GM18519 (cell line): ENCODE results near the gene CLTA.
"Not testable (repeated sequence)": the region's sequence is repeated elsewhere in the genome, so short reads cannot be mapped to it uniquely, and the experiment has no call there.

Experiments
- ATAC-seq: cut with Tn5 transposase; IDR thresholded peaks from one replicate; pipeline ENCODE4 v1.9.1; 2021; ENCODE audit warnings: mild to moderate bottlenecking, moderate library complexity; ENCODE audit not compliant: unreplicated experiment, low FRiP score

Gene CLTA

DNA sequence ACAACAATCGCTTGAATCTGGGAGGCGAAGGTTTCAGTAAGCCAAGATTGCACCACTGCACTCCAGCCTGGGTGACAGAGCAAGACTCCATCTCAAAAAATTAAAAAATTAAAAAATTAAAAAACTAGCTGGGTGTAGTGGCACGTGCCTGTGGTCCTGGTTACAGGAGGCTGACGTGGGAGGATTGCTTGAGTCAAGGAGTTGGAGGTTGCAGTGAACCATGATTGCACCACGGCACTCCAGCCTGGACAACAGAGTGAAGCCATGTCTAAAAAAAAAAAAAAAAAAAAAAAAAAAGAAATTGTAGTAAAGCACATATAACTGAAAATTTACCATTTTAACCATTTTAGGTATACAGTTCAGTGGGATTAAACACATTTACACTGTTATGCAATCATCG, 34.6 kb upstream of the CLTA start:
- no peak for ATAC-seq

- ATAC-seq: no peak
Observed at GRCh38 chr9:36158122-36158521, 32.6 kb upstream of the CLTA start.

GRCh38 chr9:36158917-36159316, 31.8 kb upstream of the CLTA start:
- no peak for ATAC-seq

- ATAC-seq: not testable (repeated sequence)
Observed at GRCh38 chr9:36159509-36159908, 31.2 kb upstream of the CLTA start.

DNA sequence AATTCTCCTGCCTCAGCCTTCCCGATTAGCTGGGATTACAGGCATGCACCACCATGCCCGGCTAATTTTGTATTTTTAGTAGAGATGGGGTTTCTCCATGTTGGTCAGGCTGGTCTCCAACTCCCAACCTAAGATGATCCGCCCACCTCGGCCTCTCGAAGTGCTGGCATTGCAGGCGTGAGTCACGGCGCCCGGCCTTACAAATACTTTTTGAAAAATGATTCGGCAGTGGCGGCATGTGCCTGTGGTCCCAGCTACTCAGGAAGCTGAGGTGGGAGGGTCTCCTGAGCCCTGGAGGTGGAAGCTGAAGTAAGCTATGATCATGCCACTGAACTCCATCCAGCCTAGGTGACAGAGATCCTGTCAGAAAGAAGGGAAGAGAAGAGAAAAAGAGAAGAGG, 30.6 kb upstream of the CLTA start:
- ATAC-seq: not testable (repeated sequence)

DNA sequence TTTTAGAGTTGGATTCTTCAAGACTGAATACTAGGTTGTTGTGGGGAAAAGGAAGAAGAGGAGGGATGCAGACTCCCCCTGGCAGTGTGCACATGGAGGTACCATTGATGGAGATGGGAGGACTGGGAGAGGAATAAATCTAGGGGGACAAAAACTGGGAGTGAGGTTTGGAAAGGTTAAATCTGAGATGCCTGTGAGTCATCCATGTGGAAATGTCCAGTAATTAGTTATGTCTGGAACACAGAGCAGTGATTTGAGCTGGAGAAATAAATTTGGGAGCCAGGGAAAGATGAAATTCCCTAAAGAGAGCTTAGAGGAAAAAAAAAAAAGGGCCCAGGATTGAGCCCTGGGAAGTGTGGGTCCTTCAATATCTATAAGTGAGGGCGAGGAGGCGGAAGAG, 29.5 kb upstream of the CLTA start:
- ATAC-seq: no peak

- no peak for ATAC-seq
Observed at GRCh38 chr9:36162211-36162738, 28.4 kb upstream of the CLTA start.

- ATAC-seq: no peak
Observed at GRCh38 chr9:36163049-36163785, 27.5 kb upstream of the CLTA start.

- no peak for ATAC-seq
Observed at GRCh38 chr9:36163786-36164170, 26.9 kb upstream of the CLTA start.

DNA sequence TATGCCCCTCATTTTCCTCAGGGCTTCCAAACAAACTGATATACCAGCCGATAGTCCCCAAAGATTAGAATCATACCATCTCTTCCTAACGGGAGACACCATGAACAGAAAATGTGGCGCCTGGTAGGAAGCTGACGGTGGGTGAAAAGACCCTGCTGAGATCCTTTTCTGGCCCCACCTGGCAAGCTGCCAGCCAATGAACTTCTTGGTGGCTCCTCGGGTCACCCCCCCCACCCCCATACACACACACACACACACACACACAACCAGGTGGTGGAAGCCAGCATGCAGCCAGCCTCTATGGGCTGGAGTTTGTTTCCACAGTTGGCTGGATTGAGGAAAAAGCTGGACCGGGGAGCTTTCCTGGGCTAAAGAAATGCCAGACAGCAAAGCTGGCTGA, 26.3 kb upstream of the CLTA start:
- ATAC-seq: no peak

DNA sequence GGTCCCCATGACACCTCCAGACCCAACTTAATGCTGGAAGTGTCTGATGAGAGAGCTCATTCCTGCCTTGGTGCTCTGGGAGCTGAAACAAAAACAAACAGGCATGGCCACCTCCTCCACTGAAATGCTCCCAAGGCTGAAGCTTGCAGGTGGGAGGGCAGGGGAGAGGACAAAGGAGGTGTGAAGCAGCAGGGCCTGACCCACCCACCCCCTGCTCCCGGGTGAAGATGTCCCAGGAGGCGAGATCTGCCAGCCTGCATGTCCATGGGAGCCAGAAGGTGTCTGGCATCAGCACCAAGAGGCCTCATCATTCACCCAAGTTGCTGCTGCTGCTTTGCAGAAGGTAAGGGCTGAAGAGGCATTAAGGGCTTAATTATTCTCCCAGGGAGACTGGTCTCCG, 25.7 kb upstream of the CLTA start:
- no peak for ATAC-seq

GRCh38 chr9:36165826-36166167, 24.9 kb upstream of the CLTA start:
- ATAC-seq: no peak

DNA sequence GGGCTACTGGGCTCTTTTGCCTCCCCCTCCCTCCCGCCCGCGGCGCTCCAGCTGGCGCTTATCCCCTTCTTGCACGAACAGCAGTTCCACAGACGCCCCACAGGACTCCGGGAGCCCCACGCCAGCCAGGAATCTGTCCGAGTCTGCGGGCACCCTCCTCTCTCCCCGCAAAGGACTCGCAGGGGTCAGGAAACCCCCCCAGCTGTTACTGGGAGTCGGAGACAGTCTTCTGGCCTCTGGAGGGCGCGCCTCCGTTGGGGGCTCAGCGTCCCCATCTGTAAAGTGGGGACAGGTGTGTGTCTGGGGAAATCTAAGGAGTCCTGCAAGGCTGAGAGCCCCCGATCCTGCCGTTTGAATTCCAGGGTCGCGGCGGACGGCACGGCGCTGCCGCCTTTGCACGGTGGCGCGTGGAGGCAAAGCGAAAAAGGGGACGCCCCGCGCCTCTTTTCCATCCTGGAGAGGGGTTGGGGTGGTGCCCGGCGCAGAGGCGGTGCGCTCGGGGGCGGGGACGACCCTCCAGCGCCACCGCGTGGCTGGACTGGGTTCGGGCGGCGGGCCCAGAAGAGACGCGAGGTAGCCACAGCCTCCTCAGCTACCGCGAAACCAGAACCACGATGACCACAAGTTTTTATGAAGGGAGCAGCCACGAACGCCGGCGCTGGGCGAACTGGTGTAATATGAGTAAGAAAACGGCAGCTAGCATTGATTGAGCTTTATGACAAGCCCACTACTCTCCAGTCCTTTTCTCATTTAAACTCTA, 24.4 kb upstream of the CLTA start:
- no peak for ATAC-seq

DNA sequence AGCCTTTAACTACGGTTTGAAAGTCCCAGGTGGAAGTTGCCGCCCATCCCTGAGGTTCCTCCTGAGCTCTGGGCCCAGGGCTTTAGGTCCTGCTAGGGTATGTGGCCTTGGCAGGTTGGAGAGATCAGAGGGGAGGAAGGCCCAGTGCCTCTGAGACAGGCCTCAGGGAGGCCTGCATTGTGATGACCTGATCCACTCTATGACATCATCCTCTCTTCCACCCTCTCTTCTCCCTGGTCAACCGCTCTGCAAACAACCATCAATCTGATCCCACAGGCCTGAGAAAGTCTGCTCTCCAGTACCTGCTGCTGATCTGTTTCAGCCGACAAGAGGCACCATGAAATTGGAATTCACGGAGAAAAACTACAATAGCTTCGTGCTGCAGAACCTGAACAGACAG, 21.6 kb upstream of the CLTA start, which contains the start of gene CCIN:
Gene CCIN, plus strand, starts transcription at position 223 of the 400 bp plus-strand sequence. Its CDS starts 115 bp downstream, at position 338.
- no peak for ATAC-seq

DNA sequence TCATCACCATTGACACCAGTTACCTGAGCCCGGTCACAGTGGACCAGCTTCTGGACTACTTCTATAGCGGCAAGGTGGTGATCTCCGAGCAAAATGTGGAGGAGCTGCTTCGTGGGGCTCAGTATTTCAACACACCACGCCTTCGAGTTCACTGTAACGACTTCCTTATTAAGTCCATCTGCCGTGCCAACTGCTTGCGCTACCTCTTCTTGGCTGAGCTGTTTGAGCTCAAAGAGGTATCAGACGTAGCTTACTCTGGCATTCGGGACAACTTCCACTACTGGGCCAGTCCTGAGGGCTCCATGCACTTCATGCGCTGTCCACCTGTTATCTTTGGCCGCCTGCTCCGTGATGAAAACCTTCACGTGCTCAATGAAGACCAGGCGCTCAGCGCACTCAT, 21.0 kb upstream of the CLTA start:
- ATAC-seq: no peak

DNA sequence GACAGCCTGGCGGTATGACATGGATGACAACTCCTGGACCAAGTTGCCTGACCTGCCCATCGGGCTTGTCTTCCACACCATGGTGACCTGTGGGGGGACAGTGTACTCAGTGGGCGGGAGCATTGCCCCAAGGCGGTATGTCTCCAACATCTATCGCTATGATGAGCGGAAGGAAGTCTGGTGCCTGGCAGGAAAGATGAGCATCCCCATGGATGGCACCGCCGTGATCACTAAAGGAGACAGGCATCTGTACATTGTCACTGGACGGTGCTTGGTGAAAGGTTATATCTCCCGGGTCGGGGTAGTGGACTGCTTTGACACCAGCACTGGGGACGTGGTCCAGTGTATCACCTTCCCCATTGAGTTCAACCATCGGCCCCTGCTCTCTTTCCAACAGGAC, 20.2 kb upstream of the CLTA start:
- no peak for ATAC-seq

- no peak for ATAC-seq
Observed at GRCh38 chr9:36173861-36174260, 16.9 kb upstream of the CLTA start.

DNA sequence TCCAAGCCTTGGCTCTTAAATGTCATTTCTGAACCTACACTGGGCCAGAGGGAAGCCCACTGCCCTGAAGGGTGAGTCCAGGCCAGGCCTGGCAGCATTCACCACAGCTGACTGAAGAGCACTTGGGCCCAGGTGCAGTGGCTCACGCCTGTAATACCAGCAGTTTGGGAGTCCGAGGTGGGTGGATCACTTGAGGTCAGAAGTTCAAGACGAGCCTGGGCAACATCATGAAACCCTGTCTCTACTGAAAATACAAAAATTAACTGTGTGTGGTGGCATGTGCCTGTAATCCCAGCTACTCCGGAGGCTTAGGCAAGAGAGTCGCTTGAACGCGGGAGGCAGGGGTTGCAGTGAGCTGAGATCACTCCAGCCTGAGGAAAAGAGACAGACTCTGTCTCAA, 16.4 kb upstream of the CLTA start:
- ATAC-seq: no peak

- no peak for ATAC-seq
Observed at GRCh38 chr9:36174731-36175130, 16.0 kb upstream of the CLTA start.

DNA sequence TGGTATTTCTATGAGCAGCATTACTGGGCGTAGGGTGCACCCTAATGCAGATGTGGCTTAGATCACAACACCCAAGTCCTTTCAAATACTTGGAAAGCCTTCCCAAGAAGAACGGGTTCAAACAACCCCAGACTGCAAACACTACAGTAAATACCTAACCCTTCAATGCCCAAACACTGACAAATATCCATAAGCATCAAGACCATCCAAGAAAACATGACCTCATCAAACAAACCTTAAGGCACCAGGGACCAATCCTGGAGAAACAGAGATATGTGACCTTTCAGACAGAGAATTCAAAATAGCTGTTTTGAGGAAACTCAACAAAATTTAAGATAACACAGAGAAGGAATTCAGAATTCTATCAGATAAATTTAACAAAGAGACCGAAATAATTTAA, 15.5 kb upstream of the CLTA start:
- ATAC-seq: not testable (repeated sequence)

DNA sequence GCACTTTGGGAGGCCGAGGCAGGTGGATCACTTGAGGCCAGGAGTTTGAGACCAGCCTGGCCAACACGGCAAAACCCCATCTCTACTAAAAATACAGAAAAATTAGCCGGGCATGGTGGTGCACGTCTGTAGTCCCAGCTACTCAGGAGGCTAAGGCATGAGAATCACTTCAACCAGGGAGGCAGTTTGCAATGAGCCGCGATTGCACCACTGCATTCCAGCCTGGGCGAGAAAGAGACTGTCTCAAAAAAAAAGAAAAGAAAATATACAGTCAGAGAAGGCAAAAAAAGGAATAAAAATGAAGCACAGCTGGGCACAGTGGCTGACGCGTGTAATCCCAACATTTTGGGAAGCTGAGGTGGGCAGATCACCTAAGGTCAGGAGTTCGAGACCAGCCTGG, 14.2 kb upstream of the CLTA start:
- not testable (repeated sequence) for ATAC-seq

DNA sequence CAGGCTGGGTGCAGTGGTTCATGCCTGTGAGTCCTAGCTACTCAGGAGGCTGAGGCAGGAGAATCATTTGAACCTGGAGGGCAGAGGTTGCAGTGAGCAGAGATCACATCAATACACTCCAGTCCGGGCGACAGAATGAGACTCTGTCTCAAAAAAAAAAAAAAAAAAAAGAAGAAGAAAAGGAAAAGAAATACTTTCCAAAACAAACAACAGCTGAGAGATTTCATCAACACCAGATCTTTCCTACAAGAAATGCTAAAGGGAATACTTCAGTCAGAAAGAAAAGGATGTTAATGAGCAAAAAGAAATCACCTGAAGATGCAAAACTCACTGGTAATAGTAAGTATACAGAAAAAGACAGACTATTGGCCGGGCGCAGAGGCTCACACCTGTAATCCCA, 13.2 kb upstream of the CLTA start:
- ATAC-seq: no peak
